CD4-positive, CD25-positive, alpha-beta regulatory T cell (primary cell): ENCODE measurements around the gene LRRC52. TPM values are rescaled to one million over a fixed set of nuclear protein-coding genes. Genes with fewer than 3 reads are reported as not detected.

Experiments used
- ATAC-seq, 2 donors: fragments of 150-1000 bp; cut with Tn5 transposase; one replicate each; pipeline ENCODE4 v1.10.0; 2021; ENCODE audit warnings: low read depth in 2 of 2, moderate number of reproducible peaks in 2 of 2, moderate library complexity in 1 of 2
- DNase-seq, 3 donors: peaks; one replicate each; pipeline versions ENCODE4 v3.0.0 to v3.0.0-alpha.2; 2012 to 2022; ENCODE audit warnings: mixed read lengths in 1 of 3
- H3K27ac ChIP-seq: one replicate; pipeline ENCODE4 v1.7.0; 2013; ENCODE audit warnings: mild to moderate bottlenecking, low read length; ENCODE audit not compliant: insufficient read depth, poor library complexity, severe bottlenecking
- H3K27me3 ChIP-seq: one replicate; pipeline ENCODE4 v1.7.0; 2013; ENCODE audit warnings: low read length; ENCODE audit not compliant: control insufficient read depth, insufficient read depth
- H3K36me3 ChIP-seq: one replicate; pipeline ENCODE4 v1.7.0; 2013; ENCODE audit warnings: mild to moderate bottlenecking, low read length, moderate library complexity; ENCODE audit not compliant: control insufficient read depth, insufficient read depth
- H3K4me1 ChIP-seq: 2 replicates; pipeline ENCODE4 v1.7.0; 2013; ENCODE audit warnings: mild to moderate bottlenecking, low read length; ENCODE audit not compliant: insufficient read depth, control insufficient read depth, poor library complexity, severe bottlenecking
- H3K4me3 ChIP-seq: one replicate; pipeline ENCODE4 v1.7.0; 2013; ENCODE audit warnings: low read depth, mild to moderate bottlenecking, low read length, moderate library complexity
- H3K9me3 ChIP-seq, 2 experiments: 1 replicate in 1 of 2; 2 replicates in 1 of 2; pipeline ENCODE4 v1.7.0; 2013; ENCODE audit warnings: low read length in 2 of 2, mild to moderate bottlenecking in 1 of 2, moderate library complexity in 1 of 2; ENCODE audit not compliant: control insufficient read depth in 2 of 2
- H3K27ac Mint-ChIP-seq, 3 donors: one replicate each; pipeline ENCODE4 v1.8.0; 2020 to 2022; ENCODE audit warnings: mild to moderate bottlenecking in 3 of 3, mixed read lengths in 3 of 3, moderate library complexity in 2 of 3
- H3K27me3 Mint-ChIP-seq: one replicate; pipeline ENCODE4 v1.8.0; 2022; ENCODE audit warnings: mild to moderate bottlenecking, mixed read lengths
- H3K36me3 Mint-ChIP-seq: one replicate; pipeline ENCODE4 v1.8.0; 2020; ENCODE audit warnings: mixed read lengths
- H3K4me1 Mint-ChIP-seq, 4 donors: one replicate each; pipeline ENCODE4 v1.8.0; 2020 to 2022; ENCODE audit warnings: mixed read lengths in 4 of 4, mild to moderate bottlenecking in 1 of 4
- H3K4me3 Mint-ChIP-seq, 4 donors: one replicate each; pipeline ENCODE4 v1.8.0; 2020 to 2022; ENCODE audit warnings: mild to moderate bottlenecking in 4 of 4, mixed read lengths in 4 of 4, moderate library complexity in 3 of 4
- H3K9me3 Mint-ChIP-seq, 7 donors: one replicate each; pipeline ENCODE4 v1.8.0; 2020 to 2022; ENCODE audit warnings: mixed read lengths in 7 of 7, mild to moderate bottlenecking in 3 of 7, moderate library complexity in 2 of 7
- polyA plus RNA-seq, 4 donors: library from polyadenylated mRNA; unstranded; fragments of 300-500 nt; fragmentation: Illumina TruSeq; gene quantifications; one replicate each; pipeline ENCODE4 v1.2.3, GENCODE V29; 2021
- total RNA-seq: library from RNA; stranded (reverse); gene quantifications from one replicate; pipeline ENCODE4 v1.2.3, GENCODE V29; 2022

LRRC52 gene
- total and polyA plus RNA-seq, 5 donors from 2014 or later = not detected

GRCh38 chr1:165562571-165562970, 18.8 kb downstream of the LRRC52 start:
- no peak overlapping the region for H3K4me3 ChIP-seq
- peaks cover 21% of the 10 kb centered on the region for H3K27me3 ChIP-seq

GRCh38 chr1:165563551-165563950, 19.8 kb downstream of the LRRC52 start:
- H3K36me3 ChIP-seq = no peaks in the 10 kb centered on the region
- H3K9me3 ChIP-seq = no peaks in the 10 kb centered on the region
- Mint-ChIP-seq H3K4me1 (peaks cover 0 to 5% (median 2%) of the 10 kb centered on the region in 4 donors), H3K4me3 (no peak overlapping the region), H3K27me3 (peaks cover 22% of the 10 kb centered on the region), H3K9me3 (peaks cover 0 to 2% (median 0%) of the 10 kb centered on the region in 7 donors), H3K36me3 (no peaks in the 10 kb centered on the region), H3K27ac (no peak overlapping the region)
- ATAC-seq (no peak), DNase-seq (no peak)
- H3K27me3 ChIP-seq = peaks cover 20% of the 10 kb centered on the region
- H3K4me3 ChIP-seq = no peak overlapping the region
- no peak overlapping the region for H3K27ac ChIP-seq
- H3K4me1 ChIP-seq = no peaks in the 10 kb centered on the region

More at GRCh38 chr1:165562571-165562970, 18.8 kb downstream of the LRRC52 start:
- no peak for DNase-seq
- H3K4me1 Mint-ChIP-seq = peaks cover 0 to 5% (median 2%) of the 10 kb centered on the region in 4 donors
- no peaks in the 10 kb centered on the region for H3K36me3 Mint-ChIP-seq
- Histone ChIP-seq H3K9me3 (no peaks in the 10 kb centered on the region), H3K27ac (no peak overlapping the region), H3K4me1 (no peaks in the 10 kb centered on the region), H3K36me3 (no peaks in the 10 kb centered on the region)
- H3K9me3 Mint-ChIP-seq = peaks cover 0 to 2% (median 0%) of the 10 kb centered on the region in 7 donors
- no peak for ATAC-seq
- peaks cover 25% of the 10 kb centered on the region for H3K27me3 Mint-ChIP-seq
- H3K4me3 Mint-ChIP-seq = no peak overlapping the region
- no peak overlapping the region for H3K27ac Mint-ChIP-seq

DNA sequence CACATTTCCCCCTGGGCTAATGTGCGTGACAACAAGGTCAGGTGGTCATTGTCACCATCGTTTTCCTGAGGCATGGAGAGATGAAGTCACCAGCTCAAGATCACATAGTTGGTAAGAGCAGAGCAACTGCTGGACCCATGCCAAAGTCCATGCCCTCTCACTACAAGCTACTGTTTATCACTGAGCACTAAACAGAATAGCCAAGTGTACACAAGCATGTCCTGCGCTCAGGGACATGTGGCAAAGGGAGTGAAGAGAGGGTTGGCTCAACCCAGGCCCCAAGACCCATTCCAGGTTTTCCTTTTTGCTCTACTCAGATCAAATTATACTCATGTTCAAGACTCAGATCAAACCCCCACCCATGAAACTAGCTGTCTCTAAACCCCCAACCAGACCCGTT, 20.8 kb downstream of the LRRC52 start:
- H3K9me3 ChIP-seq = no peaks in the 10 kb centered on the region
- peaks cover 20% of the 10 kb centered on the region for H3K27me3 ChIP-seq
- Mint-ChIP-seq H3K27ac (no peak overlapping the region), H3K9me3 (peaks cover 0 to 2% (median 0%) of the 10 kb centered on the region in 7 donors), H3K36me3 (no peaks in the 10 kb centered on the region), H3K4me1 (peaks cover 0 to 5% (median 2%) of the 10 kb centered on the region in 4 donors), H3K4me3 (no peak overlapping the region), H3K27me3 (peaks cover 21% of the 10 kb centered on the region)
- H3K27ac ChIP-seq = no peak overlapping the region
- no peak for DNase-seq
- no peak for ATAC-seq
- no peaks in the 10 kb centered on the region for H3K36me3 ChIP-seq
- H3K4me1 ChIP-seq = no peaks in the 10 kb centered on the region
- no peak overlapping the region for H3K4me3 ChIP-seq

GRCh38 chr1:165565751-165566490, 22.1 kb downstream of the LRRC52 start:
- Mint-ChIP-seq H3K27me3 (peaks cover 11% of the 10 kb centered on the region), H3K9me3 (peaks cover 0 to 3% (median 0%) of the 10 kb centered on the region in 7 donors), H3K36me3 (no peaks in the 10 kb centered on the region), H3K4me3 (no peak overlapping the region), H3K4me1 (no peaks in the 10 kb centered on the region), H3K27ac (no peak overlapping the region)
- ATAC-seq (no peak), DNase-seq (no peak)
- Histone ChIP-seq H3K27me3 (peaks cover 15% of the 10 kb centered on the region), H3K9me3 (no peaks in the 10 kb centered on the region), H3K4me1 (no peaks in the 10 kb centered on the region), H3K36me3 (no peaks in the 10 kb centered on the region), H3K4me3 (no peak overlapping the region), H3K27ac (no peak overlapping the region)

GRCh38 chr1:165570078-165570477, 26.3 kb downstream of the LRRC52 start:
- DNase-seq = no peak
- no peak overlapping the region for H3K4me3 ChIP-seq
- H3K36me3 ChIP-seq = no peaks in the 10 kb centered on the region
- H3K4me1 ChIP-seq = no peaks in the 10 kb centered on the region
- Mint-ChIP-seq H3K27me3 (peaks cover 30% of the 10 kb centered on the region), H3K27ac (no peak overlapping the region), H3K36me3 (no peaks in the 10 kb centered on the region), H3K4me1 (no peaks in the 10 kb centered on the region), H3K4me3 (no peak overlapping the region), H3K9me3 (peaks cover 0 to 2% (median 0%) of the 10 kb centered on the region in 7 donors)
- no peaks in the 10 kb centered on the region for H3K9me3 ChIP-seq
- H3K27me3 ChIP-seq = peaks cover 17% of the 10 kb centered on the region
- no peak for ATAC-seq
- H3K27ac ChIP-seq = no peak overlapping the region

DNA sequence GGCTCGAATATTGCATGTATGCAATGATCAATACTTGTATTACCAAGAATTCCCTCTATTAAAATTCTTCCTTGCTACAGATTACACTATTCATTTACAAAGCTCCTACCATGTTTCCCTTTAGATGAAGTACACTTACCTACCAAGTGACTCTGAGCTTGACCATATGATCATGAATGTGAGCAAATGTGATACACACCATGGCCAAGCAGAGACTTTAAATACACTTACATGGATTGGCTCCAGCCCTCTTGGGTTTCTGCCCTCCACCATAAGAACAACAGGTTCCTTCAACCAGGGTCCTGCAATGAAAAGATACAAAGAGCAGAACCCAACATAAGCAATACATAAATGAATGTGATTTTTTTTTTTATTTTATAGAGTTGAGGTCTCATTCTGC, 30.0 kb downstream of the LRRC52 start:
- Mint-ChIP-seq H3K4me1 (no peaks in the 10 kb centered on the region), H3K9me3 (peaks cover 0 to 2% (median 0%) of the 10 kb centered on the region in 7 donors), H3K36me3 (no peaks in the 10 kb centered on the region), H3K27ac (no peak overlapping the region), H3K27me3 (peaks cover 44% of the 10 kb centered on the region), H3K4me3 (no peak overlapping the region)
- H3K9me3 ChIP-seq = no peaks in the 10 kb centered on the region
- ATAC-seq (no peak), DNase-seq (no peak)
- H3K4me1 ChIP-seq = no peaks in the 10 kb centered on the region
- H3K27me3 ChIP-seq = peaks cover 18% of the 10 kb centered on the region
- H3K27ac ChIP-seq = no peak overlapping the region
- no peaks in the 10 kb centered on the region for H3K36me3 ChIP-seq
- H3K4me3 ChIP-seq = no peak overlapping the region

DNA sequence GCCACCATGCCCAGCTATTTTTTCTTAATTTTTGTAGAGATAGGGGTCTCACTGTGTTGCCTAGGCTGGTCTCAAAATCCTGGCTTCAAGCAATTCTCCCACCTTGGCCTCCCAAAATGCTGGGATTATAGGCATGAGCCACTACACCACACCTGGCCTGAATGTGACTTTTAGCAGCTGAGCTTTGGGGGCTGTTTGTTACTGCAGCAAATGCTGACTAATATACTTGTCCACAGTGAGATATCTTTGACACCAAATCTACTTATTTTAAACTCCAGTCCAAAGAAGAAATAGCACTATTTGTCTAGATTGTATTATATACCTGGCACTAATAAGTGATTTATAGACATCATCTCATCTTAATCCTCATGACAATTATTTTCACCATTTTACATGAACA, 30.5 kb downstream of the LRRC52 start:
- no peak overlapping the region for H3K4me3 Mint-ChIP-seq
- peaks cover 20% of the 10 kb centered on the region for H3K27me3 ChIP-seq
- H3K4me3 ChIP-seq = no peak overlapping the region
- H3K36me3 ChIP-seq = no peaks in the 10 kb centered on the region
- DNase-seq = no peak
- H3K27ac ChIP-seq = no peak overlapping the region
- H3K36me3 Mint-ChIP-seq = no peaks in the 10 kb centered on the region
- ATAC-seq = no peak
- H3K4me1 Mint-ChIP-seq = no peaks in the 10 kb centered on the region
- no peak overlapping the region for H3K27ac Mint-ChIP-seq
- H3K9me3 Mint-ChIP-seq = peaks cover 0 to 2% (median 0%) of the 10 kb centered on the region in 7 donors
- H3K27me3 Mint-ChIP-seq = peaks cover 43% of the 10 kb centered on the region
- H3K9me3 ChIP-seq = no peaks in the 10 kb centered on the region
- H3K4me1 ChIP-seq = no peaks in the 10 kb centered on the region
